ENCODE results near the gene CENPB.

DNA sequence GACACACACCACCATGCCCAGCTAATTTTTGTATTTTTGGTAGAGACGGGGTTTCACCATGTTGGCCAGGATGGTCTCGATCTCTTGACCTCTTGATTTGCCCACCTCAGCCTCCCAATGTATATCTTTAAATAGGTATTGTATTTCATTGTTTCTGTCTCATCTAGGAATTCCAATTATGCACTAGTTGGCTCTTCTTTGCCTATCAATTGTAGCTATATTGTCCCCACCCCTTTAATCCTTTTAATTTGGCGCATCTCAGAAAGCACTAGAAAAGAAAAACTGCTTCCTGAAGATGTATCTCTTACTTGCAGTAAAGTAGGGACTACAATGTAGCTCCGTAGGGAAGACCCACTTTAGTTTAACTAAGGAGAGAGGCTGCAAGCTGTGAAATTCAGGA, 49.6 kb upstream of the CENPB start:
- TF ChIP-seq POLR2A (IDR thresholded peaks at IDR 0.05; ENCODE audit: low read depth, low read length) = no peak
- TF ChIP-seq, protein P1, sequence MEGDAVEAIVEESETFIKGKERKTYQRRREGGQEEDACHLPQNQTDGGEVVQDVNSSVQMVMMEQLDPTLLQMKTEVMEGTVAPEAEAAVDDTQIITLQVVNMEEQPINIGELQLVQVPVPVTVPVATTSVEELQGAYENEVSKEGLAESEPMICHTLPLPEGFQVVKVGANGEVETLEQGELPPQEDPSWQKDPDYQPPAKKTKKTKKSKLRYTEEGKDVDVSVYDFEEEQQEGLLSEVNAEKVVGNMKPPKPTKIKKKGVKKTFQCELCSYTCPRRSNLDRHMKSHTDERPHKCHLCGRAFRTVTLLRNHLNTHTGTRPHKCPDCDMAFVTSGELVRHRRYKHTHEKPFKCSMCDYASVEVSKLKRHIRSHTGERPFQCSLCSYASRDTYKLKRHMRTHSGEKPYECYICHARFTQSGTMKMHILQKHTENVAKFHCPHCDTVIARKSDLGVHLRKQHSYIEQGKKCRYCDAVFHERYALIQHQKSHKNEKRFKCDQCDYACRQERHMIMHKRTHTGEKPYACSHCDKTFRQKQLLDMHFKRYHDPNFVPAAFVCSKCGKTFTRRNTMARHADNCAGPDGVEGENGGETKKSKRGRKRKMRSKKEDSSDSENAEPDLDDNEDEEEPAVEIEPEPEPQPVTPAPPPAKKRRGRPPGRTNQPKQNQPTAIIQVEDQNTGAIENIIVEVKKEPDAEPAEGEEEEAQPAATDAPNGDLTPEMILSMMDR (conservative IDR thresholded peaks at IDR 0.05; ENCODE audit: low read depth, low read length) = no peak
- TF ChIP-seq RCOR1 (IDR thresholded peaks at IDR 0.05; ENCODE audit: insufficient replicate concordance, low read length) = no peak
- no peak for TF ChIP-seq CEBPB (IDR thresholded peaks at IDR 0.05; ENCODE audit: low read depth, low read length)

Data from IMR-90 (cell line).